Middle frontal gyrus (tissue), 1 donor: ENCODE measurements around the gene SLC35F3.

Experiments
- DNase-seq: peaks from one replicate; pipeline ENCODE4 v3.0.0-alpha.2; 2015; ENCODE audit warnings: low spot score; ENCODE audit errors: extremely low spot score

SLC35F3 gene

DNA sequence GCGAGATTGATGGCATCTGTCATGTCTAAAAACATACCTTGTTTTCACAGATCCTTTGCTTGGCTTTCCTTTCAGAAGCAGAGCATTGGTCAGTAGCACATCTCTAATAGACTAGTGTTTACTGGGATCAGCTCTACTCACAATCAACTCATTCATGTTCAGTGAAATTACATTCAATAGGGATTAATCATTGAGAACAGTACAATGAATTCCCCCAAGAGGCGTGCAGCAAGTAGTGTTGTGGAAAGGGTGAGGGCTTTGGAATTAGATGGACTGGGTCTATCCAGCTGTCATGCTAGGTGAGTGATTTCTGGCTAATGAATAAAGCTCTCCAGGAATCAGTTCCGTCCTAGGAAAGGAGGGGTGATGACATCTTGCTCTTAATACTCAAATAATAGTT, 313.6 kb downstream of the SLC35F3 start:
- no peak for DNase-seq

DNA sequence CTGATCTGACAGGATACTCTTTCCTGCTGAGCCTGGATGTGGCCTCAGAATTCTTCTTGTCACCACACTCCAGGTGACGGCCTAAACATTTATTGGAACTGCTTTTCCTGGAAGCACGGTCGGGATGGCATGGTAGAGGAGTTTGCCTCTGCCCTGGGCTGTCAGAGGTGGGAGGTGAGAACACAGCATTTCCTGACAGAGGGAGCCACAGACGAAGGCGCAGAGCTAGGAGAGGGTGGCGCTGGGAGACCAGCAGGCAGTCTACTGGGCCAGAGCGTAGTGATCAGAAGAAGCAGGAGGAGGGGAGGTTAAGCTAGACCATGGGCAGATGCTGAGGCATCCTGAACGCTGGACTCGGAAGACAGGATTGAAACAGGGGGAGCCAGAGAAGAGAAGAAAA, 315.2 kb downstream of the SLC35F3 start:
- no peak for DNase-seq

- DNase-seq, result no peak
Measured at GRCh38 chr1:234221601-234222000, 317.1 kb downstream of the SLC35F3 start.

DNA sequence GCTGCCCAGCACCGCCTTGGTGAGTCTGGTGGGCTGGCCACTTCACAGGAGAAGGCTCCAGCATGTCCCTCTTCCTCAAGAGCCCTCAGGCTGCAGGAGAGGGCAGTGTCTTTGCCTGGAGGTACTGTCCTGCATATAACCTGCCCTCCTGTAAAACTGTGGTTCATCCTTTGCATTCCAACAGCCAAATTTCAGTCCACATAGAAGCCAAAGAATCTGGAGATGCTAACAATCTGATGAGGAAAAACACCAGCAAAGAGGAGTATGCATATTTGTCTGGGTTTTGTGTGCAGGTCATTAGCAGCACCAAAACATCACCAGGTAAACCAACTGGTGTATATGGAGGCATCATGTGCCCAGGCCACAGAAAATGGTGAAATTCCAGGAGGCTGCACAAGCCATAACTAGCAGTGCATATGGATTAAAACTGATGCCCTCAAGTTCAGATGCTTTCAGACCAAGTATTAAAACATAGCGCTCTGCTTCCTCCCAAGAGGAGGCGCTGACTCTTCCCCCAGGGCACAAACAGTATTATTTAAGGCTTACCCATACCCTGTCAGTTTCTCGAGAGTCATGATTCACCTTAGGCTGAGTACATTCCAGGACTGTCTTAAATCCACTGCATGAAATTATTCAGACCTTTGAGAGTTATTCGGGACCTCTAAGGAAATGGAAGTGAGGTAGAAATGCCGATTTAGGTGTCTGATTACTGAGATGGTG, 318.2 kb downstream of the SLC35F3 start:
- no peak for DNase-seq

DNA sequence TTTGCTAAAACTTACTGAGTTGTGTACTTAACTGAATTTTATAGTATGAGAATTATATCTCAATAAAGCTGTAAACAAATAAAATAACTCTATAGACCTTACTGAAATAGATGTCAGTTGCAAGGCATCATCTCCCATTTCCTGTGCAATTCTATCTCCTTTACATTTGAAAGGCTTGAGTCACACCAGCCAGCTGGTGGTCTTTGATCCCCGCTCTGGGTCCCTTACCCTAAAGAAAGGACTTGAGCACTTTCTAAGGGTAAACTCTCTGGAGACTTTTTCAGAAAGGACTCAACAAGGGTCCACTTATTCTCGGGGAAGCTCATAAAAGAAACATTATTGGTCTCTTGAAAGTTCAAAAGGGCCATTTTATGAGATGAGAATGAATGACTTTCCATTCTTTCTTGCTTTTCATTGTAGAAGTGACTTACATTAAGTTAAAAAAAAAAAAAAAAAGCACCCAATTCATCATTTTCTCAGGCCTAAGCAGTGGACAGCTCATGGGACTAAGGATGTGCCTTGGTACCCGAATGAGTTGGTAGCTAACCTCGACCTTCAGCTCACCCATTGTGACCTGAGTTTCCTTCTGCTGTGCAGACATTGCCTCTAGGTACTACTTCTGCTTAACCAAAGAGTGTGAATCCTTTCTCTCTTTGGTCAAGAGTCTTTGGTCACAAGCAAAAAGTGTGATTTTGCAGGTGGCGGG, 321.8 kb downstream of the SLC35F3 start:
- no peak for DNase-seq

DNA sequence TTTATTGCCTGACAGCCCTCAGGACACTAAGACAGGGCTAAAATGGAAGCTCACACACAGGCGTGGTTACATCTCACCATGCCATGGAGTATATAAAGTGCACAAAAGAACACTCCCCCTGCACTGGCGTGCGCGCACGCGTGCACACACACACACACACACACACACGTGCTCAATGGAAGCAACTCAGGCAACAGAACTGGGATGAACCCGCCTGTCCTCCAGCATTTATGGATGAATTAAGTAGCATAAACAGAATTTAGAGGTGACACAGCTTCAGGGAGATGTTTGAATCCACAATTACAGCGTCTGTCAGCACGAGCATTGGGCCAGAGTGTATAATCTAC, 322.3 kb downstream of the SLC35F3 start:
- no peak for DNase-seq

GRCh38 chr1:234229581-234230387, 325.3 kb downstream of the SLC35F3 start:
- DNase-seq, result no peak

DNA sequence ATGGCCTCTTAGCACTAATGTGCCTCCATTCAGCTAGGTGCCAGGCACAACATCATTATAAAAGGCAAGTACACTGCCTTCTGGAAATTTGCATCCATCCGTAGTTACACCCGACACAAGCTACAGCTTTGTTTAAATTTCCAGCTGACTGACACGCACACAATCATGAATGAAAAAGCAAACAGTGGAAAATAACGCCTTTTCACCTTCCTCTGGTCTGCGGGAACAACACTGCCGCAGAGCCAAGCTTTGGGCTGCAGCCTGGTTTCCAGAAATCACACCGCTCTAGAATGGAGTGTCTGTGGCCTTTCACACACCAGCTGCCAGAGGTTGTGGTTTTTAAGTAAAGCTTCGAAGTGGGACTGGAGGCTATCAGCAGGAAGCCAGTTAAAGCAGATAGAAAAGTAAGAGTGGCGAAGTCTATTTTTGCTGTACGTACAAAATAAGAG, 326.0 kb downstream of the SLC35F3 start:
- DNase-seq, result no peak

- DNase-seq, result no peak
Measured at GRCh38 chr1:234231061-234231892, 326.8 kb downstream of the SLC35F3 start.

DNA sequence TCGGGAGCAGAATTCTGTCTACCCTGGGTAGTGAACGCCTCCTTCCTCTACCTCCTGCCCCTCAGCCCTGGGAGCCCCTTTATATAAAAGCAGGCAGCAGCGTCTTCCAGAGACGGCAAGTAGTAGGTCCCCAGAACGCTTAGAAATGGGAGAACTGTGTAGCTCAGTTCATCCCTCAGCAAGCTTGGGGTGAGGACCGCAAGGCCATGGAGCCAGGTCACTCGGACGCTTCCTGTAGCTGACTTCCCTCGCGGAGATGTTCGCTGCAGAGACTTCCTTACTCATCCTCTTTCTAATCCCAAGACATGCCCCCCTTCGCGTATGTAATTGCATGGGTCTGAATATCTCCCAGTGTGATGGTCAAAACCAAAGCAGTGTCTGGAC, 327.4 kb downstream of the SLC35F3 start:
- no peak for DNase-seq

DNA sequence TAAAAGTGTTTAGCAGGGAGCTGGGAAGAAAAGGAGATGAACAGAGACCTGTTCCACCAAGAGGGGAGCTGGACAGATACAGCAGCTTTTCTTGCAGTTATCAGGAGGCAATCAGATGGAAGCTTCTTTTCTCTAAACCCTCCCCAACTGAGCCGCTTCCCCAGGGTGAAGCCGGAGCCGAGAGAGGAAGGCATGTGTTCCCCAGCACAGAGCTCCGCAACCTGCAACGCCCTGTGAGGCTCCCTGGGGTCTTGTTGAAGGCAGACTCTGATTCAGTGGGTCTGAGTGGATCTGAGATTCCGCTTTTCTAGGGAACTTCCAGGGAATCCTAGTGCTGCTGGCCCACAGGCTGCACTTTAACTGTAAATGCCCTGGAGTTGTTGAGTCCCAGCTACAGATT, 329.7 kb downstream of the SLC35F3 start:
- no peak for DNase-seq

- no peak for DNase-seq
Measured at GRCh38 chr1:234235434-234235881, 331.0 kb downstream of the SLC35F3 start.

GRCh38 chr1:234237393-234237792, 332.9 kb downstream of the SLC35F3 start:
- DNase-seq, result no peak

GRCh38 chr1:234238060-234238459, 333.6 kb downstream of the SLC35F3 start:
- DNase-seq, result no peak

GRCh38 chr1:234239515-234239914, 335.0 kb downstream of the SLC35F3 start:
- no peak for DNase-seq

DNA sequence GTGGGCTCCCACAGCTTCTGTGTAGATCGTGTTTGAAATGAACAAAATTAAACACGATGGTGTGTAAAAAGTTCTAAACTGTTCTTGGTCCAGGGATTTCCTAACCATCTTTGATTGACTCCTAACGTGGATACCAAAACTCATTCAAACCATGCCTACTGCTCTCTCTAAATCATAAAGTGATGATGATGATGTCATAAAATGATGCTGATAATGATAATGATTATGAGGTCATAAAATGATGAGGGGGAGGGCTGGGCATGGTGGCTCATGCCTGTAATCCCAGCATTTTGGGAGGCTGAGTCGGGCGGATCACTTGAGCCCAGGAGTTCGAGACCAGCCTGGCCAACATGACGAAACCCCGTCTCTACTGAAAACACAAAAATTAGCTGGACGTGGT, 335.5 kb downstream of the SLC35F3 start:
- no peak for DNase-seq

GRCh38 chr1:234240680-234241079, 336.2 kb downstream of the SLC35F3 start:
- no peak for DNase-seq

DNA sequence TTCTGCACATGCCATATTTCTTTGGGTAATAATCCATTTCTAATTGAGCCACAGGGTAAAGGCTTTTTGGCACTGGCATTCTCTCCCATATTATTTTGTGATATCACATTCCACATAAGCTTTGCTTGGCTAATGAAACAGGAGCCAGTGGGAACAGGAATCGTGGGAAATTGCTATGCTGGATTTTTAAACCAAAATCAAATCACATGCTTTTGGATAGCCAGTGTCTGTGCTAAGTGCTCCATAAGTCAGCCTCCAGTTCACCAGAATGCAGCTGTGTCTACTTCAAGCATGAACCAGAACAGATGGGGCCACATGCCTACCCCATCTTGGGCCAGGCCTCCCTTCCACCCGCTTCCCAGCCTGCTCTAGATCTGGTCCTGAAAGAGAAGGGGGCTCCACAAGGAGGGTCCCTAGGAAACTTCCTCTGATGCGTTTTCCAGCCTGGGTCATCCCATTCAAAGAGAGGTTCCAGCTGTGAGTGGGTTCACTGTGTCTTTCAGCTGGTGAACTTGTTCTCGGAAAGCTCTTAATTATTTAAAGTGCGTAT, 337.5 kb downstream of the SLC35F3 start:
- no peak for DNase-seq

DNA sequence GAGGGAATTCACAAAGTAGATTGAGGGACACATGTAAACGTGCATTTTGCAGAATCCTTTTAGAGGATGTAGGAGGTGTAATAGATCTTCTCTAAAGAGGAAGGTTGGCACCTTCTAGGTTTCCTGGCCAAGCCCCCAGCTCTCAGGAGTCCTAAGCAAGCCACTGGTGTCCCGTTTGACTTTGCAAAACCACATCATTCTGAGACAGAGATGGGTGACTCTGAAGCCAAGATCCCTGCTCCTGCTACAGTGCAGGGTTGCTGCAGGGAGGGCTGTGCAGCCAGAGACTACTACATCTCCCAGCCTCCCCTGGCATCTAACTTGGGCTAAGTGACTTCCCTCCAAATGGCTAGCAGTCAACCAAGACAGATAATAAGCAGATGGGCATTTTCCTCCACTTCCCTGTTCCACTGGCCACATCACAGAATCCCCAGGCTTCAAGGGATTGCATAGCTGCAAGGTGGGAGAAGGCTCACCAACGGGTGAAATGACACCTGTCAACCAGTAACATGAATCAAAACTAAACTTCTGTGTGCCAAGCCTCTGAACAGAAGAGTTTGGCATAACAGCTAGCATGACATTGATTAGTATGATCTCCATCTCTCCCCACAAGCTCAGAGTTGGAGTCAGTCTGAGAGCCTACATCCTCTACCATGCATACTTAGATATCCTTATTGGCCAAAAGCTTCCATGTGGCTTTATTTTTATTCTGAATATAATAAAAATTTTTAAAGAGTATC, 339.2 kb downstream of the SLC35F3 start:
- no peak for DNase-seq

GRCh38 chr1:234244482-234244881, 340.0 kb downstream of the SLC35F3 start:
- DNase-seq, result no peak
